OCI-LY7 (cell line): ENCODE data around the gene RETREG1. TPM values are rescaled to one million over a fixed set of nuclear protein-coding genes. Genes with fewer than 3 reads are reported as not detected.

ENCODE experiments used
- BruUV-seq: library from RNA; stranded (reverse); fragments of 400-500 nt; replicated peaks from 2 replicates; lab custom pipeline; 2021; lab: Mats Ljungman, UMichigan
- CTCF ChIA-PET: fragments of 300-600 bp; sonication (Branson Sonifier 250); formaldehyde crosslinking; loops from one replicate; lab custom pipeline; 2022; ENCODE audit warnings: antibody characterized with exemption; ENCODE audit not compliant: unreplicated experiment; lab: Charles Lee
- POLR2A ChIA-PET: fragments of 300-600 bp; sonication (Branson Sonifier 250); formaldehyde crosslinking; loops from one replicate; lab custom pipeline; 2022; ENCODE audit warnings: antibody characterized with exemption; lab: Charles Lee
- DNase-seq: peaks from one replicate; pipeline ENCODE4 v3.0.0-alpha.2; 2015; ENCODE audit warnings: low spot score
- H2AFZ ChIP-seq: fragments of 200-600 bp; sonication (generic), shearing (Covaris generic); 2 replicates; pipeline ENCODE4 v1.6.1; 2014; ENCODE audit warnings: mild to moderate bottlenecking, antibody characterized with exemption, low read length, moderate library complexity
- H3K27ac ChIP-seq: fragments of 200-600 bp; sonication (generic); 2 replicates; pipeline ENCODE4 v1.5.1; 2014; ENCODE audit warnings: mixed run types, low read depth, mild to moderate bottlenecking, moderate library complexity, low read length, inconsistent platforms; ENCODE audit not compliant: poor library complexity, severe bottlenecking
- H3K36me3 ChIP-seq: fragments of 200-600 bp; sonication (generic); 2 replicates; pipeline ENCODE4 v1.6.1; 2014; ENCODE audit warnings: mild to moderate bottlenecking, antibody characterized with exemption, low read length, moderate library complexity, mixed read lengths; ENCODE audit not compliant: insufficient read depth
- H3K4me1 ChIP-seq: fragments of 200-600 bp; sonication (generic); 2 replicates; pipeline ENCODE4 v1.5.1; 2014; ENCODE audit warnings: mild to moderate bottlenecking, low read length; ENCODE audit not compliant: insufficient read depth, poor library complexity, severe bottlenecking
- H3K4me2 ChIP-seq: fragments of 200-600 bp; sonication (generic); 2 replicates; pipeline ENCODE4 v1.6.1; 2014; ENCODE audit warnings: mild to moderate bottlenecking, low read length
- H3K4me3 ChIP-seq: fragments of 200-600 bp; sonication (generic); 2 replicates; pipeline ENCODE4 v1.5.1; 2014; ENCODE audit warnings: mild to moderate bottlenecking, low read depth, low read length; ENCODE audit not compliant: poor library complexity, severe bottlenecking
- H3K79me2 ChIP-seq: fragments of 200-600 bp; sonication (generic); 2 replicates; pipeline ENCODE4 v1.6.1; 2016; ENCODE audit warnings: low read depth, mild to moderate bottlenecking, low read length, moderate library complexity, mixed read lengths; ENCODE audit not compliant: insufficient read depth
- H3K9me2 ChIP-seq: fragments of 200-600 bp; sonication (generic); 2 replicates; pipeline ENCODE4 v1.6.1; 2016; ENCODE audit warnings: mild to moderate bottlenecking, low read length, mixed read lengths; ENCODE audit not compliant: insufficient read depth
- H3K9me3 ChIP-seq: fragments of 200-600 bp; sonication (generic); 2 replicates; pipeline ENCODE4 v1.6.1; 2014; ENCODE audit warnings: mild to moderate bottlenecking, mixed run types, low read length, mixed read lengths
- H4K20me1 ChIP-seq: fragments of 200-600 bp; sonication (generic); 2 replicates; pipeline ENCODE4 v1.6.1; 2014; ENCODE audit warnings: mild to moderate bottlenecking, antibody characterized with exemption, low read length, moderate library complexity, mixed read lengths; ENCODE audit not compliant: insufficient read depth
- EZH2phosphoT487 ChIP-seq: fragments of 200-600 bp; sonication (generic); IDR thresholded peaks from 2 replicates; pipeline ENCODE4 v1.6.1; 2018; ENCODE audit warnings: low read depth, borderline replicate concordance, mild to moderate bottlenecking, mixed run types, antibody characterized with exemption, low read length, moderate library complexity, mixed read lengths
- intact Hi-C: fragments of 100-400 bp; cut with micrococcal nuclease; formaldehyde crosslinking; loops from one replicate; pipeline ENCODE4 v1.10.0; 2022; ENCODE audit not compliant: unreplicated experiment
- total RNA-seq, 2 experiments: library from RNA; depleted of rRNA in 1 of 2; stranded (reverse); fragments of >200 nt in 1 of 2; shearing (Covaris generic) in 1 of 2; gene quantifications; 2 replicates each; pipeline ENCODE4 v1.2.3, GENCODE V29; 2014 to 2022
- TF ChIP-seq, protein P1 (sequence below): fragments of 200-600 bp; sonication (generic); conservative IDR thresholded peaks from 2 replicates; pipeline ENCODE4 v1.5.1; 2014; ENCODE audit warnings: mild to moderate bottlenecking, antibody characterized with exemption, low read length, moderate library complexity, mixed read lengths

The RETREG1 gene
- total RNA-seq, 2 experiments from 2014 or later, result 2.4 to 2.6 TPM

- POLR2A ChIA-PET, result no interaction called here
- Histone ChIP-seq H3K36me3 (no peaks in the 10 kb centered on the region), H3K4me3 (no peak overlapping the region), H3K9me2 (no peaks in the 10 kb centered on the region), H3K27ac (no peak overlapping the region), H3K9me3 (no peaks in the 10 kb centered on the region), H4K20me1 (no peaks in the 10 kb centered on the region), H3K79me2 (no peaks in the 10 kb centered on the region), H3K4me2 (no peak overlapping the region), H2AFZ (no peak overlapping the region), H3K4me1 (no peaks in the 10 kb centered on the region)
- intact Hi-C loops, result no loop called here
- no TSS peak for BruUV-seq
- no peak for DNase-seq
- TF ChIP-seq, protein P1, sequence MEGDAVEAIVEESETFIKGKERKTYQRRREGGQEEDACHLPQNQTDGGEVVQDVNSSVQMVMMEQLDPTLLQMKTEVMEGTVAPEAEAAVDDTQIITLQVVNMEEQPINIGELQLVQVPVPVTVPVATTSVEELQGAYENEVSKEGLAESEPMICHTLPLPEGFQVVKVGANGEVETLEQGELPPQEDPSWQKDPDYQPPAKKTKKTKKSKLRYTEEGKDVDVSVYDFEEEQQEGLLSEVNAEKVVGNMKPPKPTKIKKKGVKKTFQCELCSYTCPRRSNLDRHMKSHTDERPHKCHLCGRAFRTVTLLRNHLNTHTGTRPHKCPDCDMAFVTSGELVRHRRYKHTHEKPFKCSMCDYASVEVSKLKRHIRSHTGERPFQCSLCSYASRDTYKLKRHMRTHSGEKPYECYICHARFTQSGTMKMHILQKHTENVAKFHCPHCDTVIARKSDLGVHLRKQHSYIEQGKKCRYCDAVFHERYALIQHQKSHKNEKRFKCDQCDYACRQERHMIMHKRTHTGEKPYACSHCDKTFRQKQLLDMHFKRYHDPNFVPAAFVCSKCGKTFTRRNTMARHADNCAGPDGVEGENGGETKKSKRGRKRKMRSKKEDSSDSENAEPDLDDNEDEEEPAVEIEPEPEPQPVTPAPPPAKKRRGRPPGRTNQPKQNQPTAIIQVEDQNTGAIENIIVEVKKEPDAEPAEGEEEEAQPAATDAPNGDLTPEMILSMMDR, result no peak
- no peak for TF ChIP-seq EZH2phosphoT487
- CTCF ChIA-PET, result no interaction called here
Observed at GRCh38 chr5:16593628-16594027, 23.2 kb downstream of the RETREG1 start.

DNA sequence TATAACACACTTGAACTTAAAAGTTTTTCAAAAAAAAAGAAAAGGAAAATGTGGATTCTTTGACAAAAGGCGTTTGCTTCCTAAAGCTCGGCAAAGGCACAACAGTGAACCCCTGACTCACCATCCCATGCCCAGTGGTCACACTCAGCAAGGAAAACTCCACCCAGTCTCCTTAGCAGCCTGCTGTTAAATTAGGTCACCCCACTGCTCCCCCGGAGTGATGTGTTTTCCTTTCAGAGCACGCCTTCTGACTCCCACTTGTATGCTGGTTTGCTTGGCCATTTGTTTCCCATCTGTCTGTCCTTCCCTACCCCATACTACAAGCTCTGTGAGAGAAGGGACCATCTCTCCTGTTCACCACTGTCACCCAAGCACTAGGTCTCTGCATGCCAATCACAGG, 23.8 kb downstream of the RETREG1 start:
- no peak overlapping the region for H2AFZ ChIP-seq
- H3K9me2 ChIP-seq, result no peaks in the 10 kb centered on the region
- intact Hi-C loops, result no loop called here
- TF ChIP-seq EZH2phosphoT487, result no peak
- TF ChIP-seq, protein P1, result no peak
- H3K27ac ChIP-seq, result no peak overlapping the region
- no peak overlapping the region for H3K4me3 ChIP-seq
- no TSS peak for BruUV-seq
- no peaks in the 10 kb centered on the region for H4K20me1 ChIP-seq
- CTCF ChIA-PET, result no interaction called here
- no peaks in the 10 kb centered on the region for H3K36me3 ChIP-seq
- H3K9me3 ChIP-seq, result no peaks in the 10 kb centered on the region
- DNase-seq, result no peak
- H3K79me2 ChIP-seq, result no peaks in the 10 kb centered on the region
- H3K4me1 ChIP-seq, result no peaks in the 10 kb centered on the region
- H3K4me2 ChIP-seq, result no peak overlapping the region
- POLR2A ChIA-PET, result no interaction called here

GRCh38 chr5:16592255-16592654, 24.5 kb downstream of the RETREG1 start:
- no peaks in the 10 kb centered on the region for H3K9me2 ChIP-seq
- TF ChIP-seq, protein P1, result no peak
- TF ChIP-seq EZH2phosphoT487, result no peak
- H3K27ac ChIP-seq, result no peak overlapping the region
- CTCF ChIA-PET, result no interaction called here
- H2AFZ ChIP-seq, result no peak overlapping the region
- no peaks in the 10 kb centered on the region for H3K9me3 ChIP-seq
- intact Hi-C loops, result no loop called here
- no peaks in the 10 kb centered on the region for H3K79me2 ChIP-seq
- DNase-seq, result no peak
- no TSS peak for BruUV-seq
- H3K4me1 ChIP-seq, result no peaks in the 10 kb centered on the region
- no peak overlapping the region for H3K4me2 ChIP-seq
- no peak overlapping the region for H3K4me3 ChIP-seq
- H3K36me3 ChIP-seq, result no peaks in the 10 kb centered on the region
- POLR2A ChIA-PET, result no interaction called here
- no peaks in the 10 kb centered on the region for H4K20me1 ChIP-seq
